Jurkat, Clone E6-1 (cell line): ENCODE measurements around the gene TBCA.
"Not testable (repeated sequence)": the region's sequence is repeated elsewhere in the genome, so short reads cannot be mapped to it uniquely, and the experiment has no call there.

Experiments
- DNase-seq: peaks from one replicate; pipeline ENCODE4 v3.0.0-alpha.2; 2011; ENCODE audit warnings: low read depth, low spot score
- H3K4me3 ChIP-seq: 2 replicates; pipeline ENCODE4 v1.5.1; 2011; ENCODE audit warnings: mild to moderate bottlenecking, low read length, control low read depth, moderate library complexity

TBCA gene

DNA sequence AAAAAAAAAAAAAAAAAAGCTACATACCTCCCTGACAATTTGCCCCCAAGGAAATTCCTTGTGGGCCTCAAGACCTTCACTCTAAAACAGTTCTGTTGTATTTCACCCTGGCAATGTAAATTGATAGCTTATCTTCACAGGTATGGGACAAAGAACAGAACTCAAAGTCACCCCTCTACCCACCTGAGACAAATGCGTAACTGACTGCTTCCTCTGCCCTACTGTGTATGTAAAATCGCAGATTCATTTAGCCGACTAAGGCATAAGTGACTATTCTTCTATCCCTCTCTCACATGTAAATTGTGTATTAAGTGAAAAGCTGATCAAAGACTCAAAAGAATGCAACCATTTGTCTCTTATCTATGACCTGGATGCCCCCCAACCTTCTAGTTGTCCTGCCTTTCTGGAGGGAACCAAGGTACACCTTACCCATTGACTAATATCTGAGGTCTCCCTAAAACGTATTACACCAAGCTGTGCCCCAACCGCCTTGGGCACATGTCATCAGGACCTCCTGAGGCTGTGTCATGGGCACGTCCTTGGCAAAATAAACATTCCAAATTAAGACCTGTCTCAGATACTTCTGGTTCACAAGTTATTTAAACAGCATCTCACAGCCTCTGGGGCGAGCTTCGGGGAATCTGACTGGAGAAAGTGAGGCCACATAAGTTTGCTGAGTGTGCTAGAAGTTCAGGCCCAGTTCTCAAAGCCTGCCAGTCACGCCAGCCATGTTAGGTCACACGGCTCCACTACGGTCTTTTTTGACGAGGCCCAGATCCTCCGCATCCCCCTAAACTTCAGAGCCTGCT lies 954 bp downstream of the TBCA start:
- DNase-seq: peak; percentile 29
- peak overlapping the region; percentile 89 for H3K4me3 ChIP-seq

DNA sequence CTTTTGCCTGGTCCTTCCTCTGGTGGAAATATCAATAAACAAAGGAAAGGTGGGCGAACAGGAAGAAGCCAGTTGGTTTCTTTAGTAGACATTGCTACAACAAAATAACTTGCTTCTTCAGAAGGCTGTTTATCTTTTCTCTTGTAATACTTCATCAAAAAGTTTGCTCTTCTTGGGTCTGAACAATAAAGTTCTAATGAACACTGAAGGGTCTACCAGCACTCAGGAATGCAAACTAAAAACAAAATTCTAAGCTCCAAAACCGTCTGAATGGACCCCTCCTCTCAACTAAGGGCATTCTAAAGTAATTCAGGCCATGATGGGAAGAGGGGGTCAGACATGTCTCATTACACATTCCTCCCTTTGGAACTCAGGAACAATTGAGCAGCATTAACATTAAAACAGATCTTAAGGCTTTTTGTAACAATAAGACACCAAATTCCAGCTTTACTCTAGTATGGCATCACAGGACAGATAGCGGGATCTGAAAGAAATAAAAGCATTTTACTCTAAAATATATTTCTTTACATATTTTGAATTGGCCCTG lies 2.3 kb downstream of the TBCA start:
- no peak overlapping the region for H3K4me3 ChIP-seq

DNA sequence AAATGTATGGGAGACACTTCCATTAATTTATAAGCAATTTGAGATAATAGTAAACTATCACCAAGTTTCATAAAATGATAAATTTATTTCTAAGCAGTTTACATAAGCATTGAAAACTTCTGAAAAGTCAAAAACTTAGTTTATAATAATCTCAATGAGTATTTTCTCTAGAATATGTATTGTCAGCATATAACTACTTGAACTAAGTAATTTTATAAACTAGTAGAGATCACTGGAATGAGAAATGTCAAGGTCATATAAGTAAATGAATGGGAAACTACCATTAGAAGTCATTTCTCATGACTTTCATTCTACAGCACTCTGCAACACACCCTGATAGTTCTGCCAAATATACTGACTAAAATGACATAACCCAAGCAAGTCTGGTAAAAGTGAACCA lies 3.4 kb downstream of the TBCA start:
- H3K4me3 ChIP-seq: no peak overlapping the region
- DNase-seq: no peak

More for the DNA sequence above, 2.3 kb downstream of the TBCA start:
- no peak for DNase-seq

DNA sequence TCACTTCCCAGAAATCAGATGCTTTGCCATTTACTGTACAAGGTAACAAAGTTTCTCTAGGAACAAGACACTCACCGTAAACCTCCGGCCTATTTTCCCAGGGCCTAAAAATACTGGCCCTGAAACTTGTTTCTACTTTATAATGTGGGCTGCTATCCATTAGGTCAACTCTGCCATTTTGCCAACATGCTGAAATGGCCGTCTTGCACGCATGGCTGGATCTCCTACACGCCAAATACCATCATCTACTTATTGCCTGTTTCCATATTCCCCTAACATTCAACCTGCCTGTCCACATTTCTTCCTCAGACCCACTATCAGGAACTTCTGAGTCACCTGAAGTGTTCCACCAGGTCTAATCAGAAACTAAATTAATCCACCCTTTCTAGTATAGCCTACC lies 4.7 kb downstream of the TBCA start:
- H3K4me3 ChIP-seq: no peak overlapping the region
- DNase-seq: no peak

DNA sequence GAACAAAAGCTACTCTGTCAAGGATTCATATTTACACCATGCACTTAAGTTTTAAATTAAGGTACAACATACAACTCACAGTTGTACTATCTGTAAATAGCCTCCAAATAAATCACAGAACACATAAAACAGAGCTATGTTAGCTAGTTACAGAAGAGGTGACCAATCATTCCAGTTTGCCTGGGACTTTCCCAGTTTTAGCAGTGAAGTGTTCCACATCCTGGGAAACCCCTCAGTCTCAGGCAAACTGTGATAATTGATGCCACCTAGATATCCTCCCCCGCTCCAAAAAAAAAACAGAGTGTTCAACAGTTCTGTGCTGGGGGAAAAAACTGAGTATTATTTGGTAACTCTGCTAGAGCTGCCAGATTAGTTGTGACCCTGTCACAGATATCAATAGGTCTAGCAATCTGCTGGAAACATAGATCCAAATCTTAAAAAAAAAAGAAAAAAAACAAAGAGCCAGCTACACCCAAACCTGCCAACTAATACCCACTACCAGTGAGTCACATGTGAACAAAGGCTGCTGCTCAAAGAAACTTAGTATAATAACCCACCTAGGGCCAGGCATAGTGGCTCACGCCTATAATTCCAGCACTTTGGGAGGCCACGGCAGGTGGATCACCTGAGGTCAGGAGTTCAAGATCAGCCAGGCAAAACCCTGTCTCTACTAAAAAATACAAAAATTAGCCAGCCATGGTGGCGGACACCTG lies 5.7 kb downstream of the TBCA start:
- no peak for DNase-seq

DNA sequence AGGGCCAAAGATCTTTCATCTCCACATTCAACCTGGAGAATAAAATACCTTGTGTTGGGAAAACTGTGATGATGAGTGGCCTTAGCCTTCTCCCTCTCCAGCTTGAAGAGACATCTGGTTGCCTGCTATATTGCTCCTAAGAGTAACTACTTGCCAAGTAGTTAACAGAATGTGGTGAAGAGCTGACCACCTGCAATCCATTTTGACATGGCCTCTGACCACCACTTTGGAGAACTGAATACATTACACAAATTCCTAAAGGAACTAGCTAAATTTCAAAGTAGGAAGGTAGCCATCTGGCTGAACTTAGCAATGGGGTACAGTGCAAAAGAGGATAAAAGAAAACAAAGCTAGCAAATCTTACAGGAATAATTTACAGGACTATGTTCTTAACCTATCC lies 7.2 kb downstream of the TBCA start:
- no peak for DNase-seq
- no peak overlapping the region for H3K4me3 ChIP-seq

More for the DNA sequence above, 5.7 kb downstream of the TBCA start:
- no peak overlapping the region for H3K4me3 ChIP-seq

DNA sequence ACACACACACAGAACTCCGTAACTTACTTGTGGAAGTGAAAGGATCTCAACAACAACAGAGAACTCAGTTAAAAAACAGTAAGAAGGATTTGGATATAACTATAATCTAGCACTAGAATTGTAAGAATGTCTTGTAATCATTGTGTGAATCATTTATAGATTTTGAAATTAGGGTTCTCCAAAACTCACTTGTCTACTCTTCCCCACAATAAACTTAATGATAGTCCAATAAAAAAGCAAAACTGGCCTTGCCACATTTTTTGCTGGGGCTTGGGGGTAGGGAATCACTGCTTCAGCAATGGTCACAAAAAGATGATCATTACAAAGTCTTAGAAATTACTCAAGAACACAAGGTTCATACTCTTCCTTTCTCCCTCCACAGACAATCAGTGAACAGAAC lies 8.8 kb downstream of the TBCA start:
- no peak overlapping the region for H3K4me3 ChIP-seq
- no peak for DNase-seq

DNA sequence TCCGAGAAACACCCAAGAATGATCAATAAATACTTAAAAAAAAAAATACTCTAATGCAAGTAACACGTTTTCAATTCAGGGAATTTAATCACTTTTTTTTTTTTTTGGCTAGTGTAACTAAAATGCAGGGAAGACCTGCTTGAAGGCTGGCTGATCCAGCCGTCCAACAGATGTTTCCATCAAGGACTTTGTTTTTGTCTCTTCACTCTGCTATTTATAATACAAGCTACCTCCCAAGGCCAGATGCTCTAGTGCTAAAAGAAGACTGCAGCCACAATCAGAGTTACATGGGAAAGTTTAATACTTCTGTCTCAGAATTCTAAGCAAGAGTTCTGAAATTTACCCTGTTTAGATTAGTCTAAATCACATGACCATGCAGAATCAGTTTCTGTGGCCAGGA lies 14.5 kb downstream of the TBCA start:
- no peak for DNase-seq
- H3K4me3 ChIP-seq: no peak overlapping the region

DNA sequence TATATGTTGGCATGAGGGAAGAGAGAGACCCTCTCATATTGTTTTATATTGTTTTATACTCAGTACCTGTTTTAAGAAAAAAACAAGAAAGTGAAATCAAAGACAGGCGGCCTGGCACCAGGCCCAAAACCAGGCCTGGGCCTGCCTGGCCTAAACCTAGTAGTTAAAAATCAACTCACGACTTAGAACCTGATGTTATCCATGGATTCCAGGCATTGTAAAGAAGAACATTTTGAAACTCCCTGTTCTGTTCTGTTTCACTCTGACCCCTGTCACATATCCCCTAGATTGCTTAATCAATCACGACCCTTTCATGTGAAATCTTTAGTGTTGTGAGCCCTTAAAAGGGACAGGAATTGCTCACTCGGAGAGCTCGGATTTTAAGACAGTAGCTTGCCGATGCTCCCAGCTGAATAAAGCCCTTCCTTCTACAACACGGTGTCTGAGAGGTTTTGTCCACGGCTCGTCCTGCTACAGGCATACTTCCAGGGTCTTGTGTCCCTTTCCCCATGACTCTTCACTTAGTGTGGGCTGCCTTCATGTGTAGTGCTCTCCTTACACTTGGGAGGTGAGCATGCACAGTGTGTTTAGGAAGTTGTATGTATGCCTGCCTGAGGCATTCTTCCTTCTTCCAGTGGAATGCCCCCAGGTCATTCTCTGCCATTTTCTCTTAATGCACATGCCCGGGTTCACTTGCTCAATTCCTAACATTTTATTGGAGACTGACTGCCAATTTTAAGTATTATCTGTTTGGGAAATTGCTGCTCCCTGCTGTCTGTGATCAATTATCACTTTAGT lies 17.8 kb downstream of the TBCA start:
- H3K4me3 ChIP-seq: no peak overlapping the region

DNA sequence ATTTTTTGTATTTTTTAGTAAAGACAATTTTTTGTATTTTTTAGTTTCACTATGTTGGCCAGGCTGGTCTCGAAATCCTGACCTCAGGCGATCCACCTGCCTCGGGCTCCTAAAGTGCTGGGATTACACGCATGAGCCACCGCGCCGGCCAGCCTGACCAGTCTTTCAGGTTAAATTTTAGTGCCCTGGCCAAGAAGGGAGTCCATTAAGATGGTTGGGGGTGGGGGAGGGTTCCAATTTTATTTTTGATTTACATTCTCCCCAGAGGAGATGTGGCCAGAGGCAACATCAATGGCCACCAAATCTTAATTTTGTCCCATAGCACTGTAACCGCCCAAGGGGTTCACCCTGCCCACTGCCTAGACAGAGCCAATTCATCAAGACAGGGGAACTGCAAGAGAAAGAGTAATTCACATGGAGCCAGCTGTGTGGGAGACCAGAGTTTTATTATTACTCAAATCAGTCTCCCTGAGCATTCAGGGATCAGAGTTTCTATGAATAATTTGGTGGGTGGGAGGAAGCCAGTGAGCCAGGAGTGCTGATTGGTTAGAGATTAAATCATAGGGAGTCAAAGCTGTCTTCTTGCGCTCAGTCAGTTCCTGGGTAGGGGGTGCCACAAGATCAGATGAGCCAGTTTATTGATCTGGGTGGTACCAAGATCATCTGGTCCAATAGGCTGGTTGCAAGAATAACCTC lies 24.7 kb downstream of the TBCA start:
- H3K4me3 ChIP-seq: no peak overlapping the region
- no peak for DNase-seq

More for the DNA sequence above, 17.8 kb downstream of the TBCA start:
- DNase-seq: no peak

DNA sequence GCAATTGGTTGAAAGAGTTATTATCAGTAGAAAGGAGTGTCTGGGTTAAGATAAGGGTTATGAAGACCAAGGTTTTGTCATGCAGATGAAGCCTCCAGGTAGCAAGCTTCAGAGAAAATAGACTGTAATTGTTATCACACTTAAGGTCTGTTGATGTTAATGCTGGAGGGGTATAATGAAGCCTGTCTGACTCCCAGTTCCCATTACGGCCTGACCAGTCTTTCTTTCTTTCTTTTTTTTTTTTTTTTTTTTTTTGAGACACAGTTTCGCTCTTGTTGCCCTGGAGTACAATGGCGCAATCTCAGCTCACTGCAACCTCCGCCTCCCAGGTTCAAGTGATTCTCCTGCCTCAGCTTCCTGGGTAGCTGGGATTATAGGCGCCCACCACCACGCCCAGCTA lies 25.2 kb downstream of the TBCA start:
- not testable (repeated sequence) for H3K4me3 ChIP-seq, DNase-seq

DNA sequence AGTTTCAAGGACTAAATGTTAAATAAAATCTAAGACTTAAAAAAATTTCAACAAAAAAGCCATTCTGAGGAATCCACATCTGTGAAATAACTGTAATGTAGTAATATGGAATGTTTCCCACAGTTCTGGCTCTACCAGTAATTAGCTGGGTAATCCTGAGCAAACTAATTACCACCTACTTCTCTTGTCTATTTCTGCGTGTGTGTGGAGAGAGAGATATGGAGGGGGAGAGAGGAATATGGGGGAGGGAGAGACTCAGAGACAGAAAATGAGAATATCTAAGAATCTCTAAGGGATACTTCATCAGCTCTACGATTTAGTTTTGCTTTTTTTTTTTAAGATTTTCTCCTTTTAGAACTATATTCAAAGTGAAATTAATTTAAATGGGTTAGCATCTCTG lies 28.0 kb downstream of the TBCA start:
- DNase-seq: no peak
- no peak overlapping the region for H3K4me3 ChIP-seq

DNA sequence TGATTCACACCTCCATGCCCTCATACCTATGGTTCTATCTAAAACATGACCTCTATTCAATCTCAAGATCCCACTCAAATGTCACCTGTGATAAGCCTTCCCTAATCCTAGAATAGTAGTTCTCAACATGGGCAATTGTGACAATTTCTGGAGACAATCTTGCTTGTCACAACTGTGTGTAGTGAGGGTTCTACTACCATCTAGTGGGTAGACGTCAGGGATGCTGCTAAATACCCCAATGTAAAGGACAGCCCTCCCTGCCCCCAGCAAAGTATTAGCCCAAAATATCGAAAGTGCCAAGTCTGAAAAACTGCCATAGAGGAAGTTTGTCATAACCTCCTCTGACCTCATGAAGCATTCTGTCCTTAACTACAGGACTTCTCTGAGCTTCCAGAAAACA lies 32.0 kb downstream of the TBCA start:
- no peak overlapping the region for H3K4me3 ChIP-seq
- no peak for DNase-seq

DNA sequence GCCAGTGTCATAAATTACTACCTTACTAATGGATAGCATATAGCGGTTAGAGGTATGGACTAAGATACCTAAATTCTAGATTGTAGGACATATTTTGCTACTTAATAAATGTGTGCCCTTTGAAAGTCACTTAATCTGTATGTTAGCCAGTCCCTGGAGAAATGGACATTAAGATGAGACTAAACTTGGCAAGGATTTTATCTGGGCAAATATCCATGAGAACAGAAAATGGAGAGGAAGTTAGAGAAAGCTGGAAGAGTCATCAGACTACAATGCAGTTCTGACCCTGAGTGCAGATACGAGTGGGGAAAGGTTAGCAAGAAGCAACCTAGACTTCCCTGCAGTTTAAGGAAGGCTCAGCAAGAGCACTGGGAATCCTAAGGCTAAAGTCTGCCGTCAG lies 33.0 kb downstream of the TBCA start:
- H3K4me3 ChIP-seq: no peak overlapping the region
- no peak for DNase-seq

DNA sequence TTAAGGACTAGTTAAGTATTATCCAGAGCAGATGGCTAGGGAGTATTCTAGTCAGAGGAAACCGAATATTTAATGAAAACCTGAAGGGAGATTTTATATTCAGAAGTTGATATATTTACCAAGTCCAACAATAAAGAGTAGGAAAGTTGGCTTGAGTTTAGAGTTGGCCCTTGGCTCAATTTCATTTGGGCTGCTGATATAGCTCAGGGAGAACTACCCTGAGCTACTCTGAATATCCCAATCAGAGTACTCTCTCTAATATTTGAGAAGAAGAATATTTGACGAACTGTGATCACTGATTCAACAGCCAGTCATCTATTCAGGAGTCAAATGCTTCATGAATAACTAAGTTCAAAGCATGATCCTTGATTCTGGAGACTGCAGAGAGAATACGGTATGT lies 34.5 kb downstream of the TBCA start:
- H3K4me3 ChIP-seq: no peak overlapping the region
- no peak for DNase-seq

DNA sequence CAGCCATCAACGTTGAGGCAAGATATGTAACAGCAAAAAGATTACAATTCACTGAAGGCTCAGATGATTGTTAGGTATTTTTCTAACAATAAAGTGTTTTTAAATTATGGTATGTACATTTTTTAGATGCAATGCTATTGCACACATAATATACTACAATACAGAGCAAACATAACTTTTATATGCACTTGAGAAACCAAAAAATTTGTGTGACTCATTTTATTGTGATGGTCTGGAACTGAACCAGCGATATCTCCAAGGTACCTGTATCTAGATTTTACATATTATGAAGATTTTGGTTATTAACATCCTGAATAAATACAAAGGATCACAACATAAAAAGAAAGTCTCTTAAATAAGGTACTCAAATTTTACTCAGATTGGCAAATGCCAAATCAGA lies 41.3 kb downstream of the TBCA start:
- no peak for DNase-seq
- no peak overlapping the region for H3K4me3 ChIP-seq

DNA sequence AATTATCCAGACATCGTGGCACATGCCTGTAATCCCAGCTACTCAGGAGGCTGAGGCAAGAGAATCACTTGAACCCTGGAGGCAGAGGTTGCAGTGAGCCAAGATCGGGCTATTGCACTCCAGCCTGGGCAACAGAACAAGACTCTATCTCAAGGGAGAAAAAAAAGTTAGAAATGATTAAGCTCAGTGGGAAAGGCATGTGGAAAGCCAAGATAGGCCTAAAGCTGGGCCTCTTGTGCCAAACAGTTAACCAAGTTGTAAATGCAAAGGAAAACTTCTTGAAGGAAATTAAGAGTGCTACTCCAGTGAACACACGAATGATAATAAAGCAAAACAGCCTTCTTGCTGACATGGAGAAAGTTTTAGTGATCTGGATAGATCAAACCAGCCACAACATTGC lies 43.0 kb downstream of the TBCA start:
- H3K4me3 ChIP-seq: no peak overlapping the region
- no peak for DNase-seq

DNA sequence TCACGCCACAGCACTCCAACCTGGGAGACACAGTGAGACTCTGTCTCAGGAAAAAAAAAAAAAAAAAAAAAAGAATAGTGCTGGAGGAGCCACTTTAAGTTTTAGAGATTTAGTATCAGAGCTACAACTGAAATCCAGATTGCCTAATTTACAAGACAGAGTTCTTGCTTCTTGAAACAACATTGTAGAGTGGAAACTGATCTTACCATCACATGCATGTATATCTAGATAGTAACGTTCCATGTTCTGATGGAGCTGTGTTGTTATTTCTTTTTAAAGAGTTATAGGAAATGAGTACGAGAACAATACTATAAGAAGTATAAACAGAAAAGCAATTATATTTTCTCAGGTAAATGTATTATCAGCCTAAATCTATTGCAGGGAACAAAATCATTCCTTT lies 48.9 kb downstream of the TBCA start:
- no peak overlapping the region for H3K4me3 ChIP-seq
- DNase-seq: no peak

DNA sequence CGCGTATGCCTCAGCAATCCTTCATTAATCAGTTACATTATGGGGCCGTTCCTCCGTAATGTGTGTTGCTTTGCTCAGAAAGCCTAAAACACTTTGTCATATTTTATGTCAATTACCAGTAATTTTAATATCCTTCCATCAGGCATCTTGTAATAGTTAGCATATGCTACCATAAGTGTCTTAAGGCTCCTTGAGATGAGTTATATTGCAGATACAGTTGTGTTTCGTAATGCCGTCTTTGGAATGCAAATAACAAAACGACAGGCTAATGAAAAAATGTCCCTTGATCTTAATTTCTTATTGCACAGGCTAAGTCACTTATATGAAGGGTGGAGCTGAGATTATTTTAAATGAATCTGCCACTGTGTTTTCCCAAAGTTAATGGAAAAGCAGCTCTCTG lies 50.5 kb downstream of the TBCA start:
- H3K4me3 ChIP-seq: no peak overlapping the region
- DNase-seq: no peak
